HepG2 (cell line): ENCODE measurements around the gene PPP1R13B. TPM values are rescaled to one million over a fixed set of nuclear protein-coding genes. Genes with fewer than 3 reads are reported as not detected.
A peak's percentile ranks its signal among the peaks of the same experiment; 100 is the strongest.

Experiments
- DNMT1 ChIP-seq: sonication (generic); formaldehyde crosslinking; IDR thresholded peaks from 2 replicates; pipeline ENCODE4 v1.5.1; 2020; ENCODE audit warnings: mild to moderate bottlenecking, missing genetic modification reagents
- GABPB1 ChIP-seq: IDR thresholded peaks from 2 replicates; pipeline ENCODE4 v1.6.1; 2016; ENCODE audit warnings: mild to moderate bottlenecking, missing genetic modification reagents, moderate library complexity, missing compliant biosample characterization
- KDM5A ChIP-seq: fragments of 200-600 bp; sonication (generic); IDR thresholded peaks from 2 replicates; pipeline ENCODE4 v1.7.0; 2018; ENCODE audit warnings: antibody characterized with exemption, mild to moderate bottlenecking, low read length, borderline replicate concordance
- SMYD3 ChIP-seq: sonication (generic); formaldehyde crosslinking; IDR thresholded peaks from 2 replicates; pipeline ENCODE4 v1.8.1; 2023; ENCODE audit warnings: mild to moderate bottlenecking, missing genetic modification reagents
- SRY ChIP-seq: sonication (generic); formaldehyde crosslinking; IDR thresholded peaks from 2 replicates; pipeline ENCODE4 v1.8.0; 2022; ENCODE audit warnings: mild to moderate bottlenecking, missing genetic modification reagents
- TCF7L2 ChIP-seq: IDR thresholded peaks from 2 replicates; pipeline ENCODE4 v1.6.1; 2011; ENCODE audit warnings: mild to moderate bottlenecking, low read depth, low read length, moderate library complexity
- TOPORS ChIP-seq: sonication (generic); formaldehyde crosslinking; IDR thresholded peaks from 2 replicates; pipeline ENCODE4 v1.8.0; 2023; ENCODE audit warnings: mild to moderate bottlenecking, missing genetic modification reagents
- ZBTB26 ChIP-seq: IDR thresholded peaks from 2 replicates; pipeline ENCODE4 v1.6.1; 2016; ENCODE audit warnings: missing compliant biosample characterization, missing genetic modification reagents, borderline replicate concordance
- ZBTB7A ChIP-seq: sonication (generic); formaldehyde crosslinking; IDR thresholded peaks from 2 replicates; pipeline ENCODE4 v1.8.0; 2022; ENCODE audit warnings: mild to moderate bottlenecking, missing genetic modification reagents
- ZNF234 ChIP-seq: sonication (generic); formaldehyde crosslinking; conservative IDR thresholded peaks from 2 replicates; pipeline ENCODE4 v1.5.1; 2020; ENCODE audit warnings: mild to moderate bottlenecking, missing genetic modification reagents
- ZNF281 ChIP-seq: sonication (generic); formaldehyde crosslinking; IDR thresholded peaks from 2 replicates; pipeline ENCODE4 v1.4.0; 2020; ENCODE audit warnings: missing genetic modification reagents, borderline replicate concordance
- ZNF557 ChIP-seq: sonication (generic); formaldehyde crosslinking; IDR thresholded peaks from 2 replicates; pipeline ENCODE4 v1.4.0; 2020; ENCODE audit warnings: missing genetic modification reagents
- ZNF713 ChIP-seq: sonication (generic); formaldehyde crosslinking; IDR thresholded peaks from 2 replicates; pipeline ENCODE4 v1.4.0; 2020; ENCODE audit warnings: mild to moderate bottlenecking, missing genetic modification reagents
- polyA plus RNA-seq, 8 experiments: library from polyadenylated mRNA; depleted of rRNA in 3 of 8; stranded (reverse) in 7 of 8; unstranded in 1 of 8; fragments of >200 nt; fragmentation: Illumina TruSeq in 4 of 8; extraction: Trizol in 4 of 8; gene quantifications; 2 replicates each; pipeline versions ENCODE4 v1.2.1 to v1.2.3, GENCODE V29; 2011 to 2016; ENCODE audit warnings: low read depth in 4 of 8, missing spikeins in 1 of 8, mixed read lengths in 1 of 8; ENCODE audit not compliant: insufficient read depth in 1 of 8
- total RNA-seq, 5 experiments: library from RNA; depleted of rRNA; stranded (reverse); fragments of >200 nt; fragmentation: Illumina TruSeq; extraction: Trizol; gene quantifications; 2 replicates each; pipeline ENCODE4 v1.2.3, GENCODE V29; 2016; ENCODE audit warnings: low read depth in 1 of 5
- TF ChIP-seq, protein P1 (sequence below): sonication (generic); formaldehyde crosslinking; IDR thresholded peaks from 2 replicates; pipeline ENCODE4 v1.4.0; 2020; ENCODE audit warnings: missing genetic modification reagents
- TF ChIP-seq, protein P2 (sequence below): sonication (generic); formaldehyde crosslinking; IDR thresholded peaks from 2 replicates; pipeline ENCODE4 v1.9.0; 2021; ENCODE audit warnings: missing genetic modification reagents, mild to moderate bottlenecking, borderline replicate concordance

The PPP1R13B gene
- total and polyA plus RNA-seq, 2 of the 13 experiments (the other 11 are each of a cell fraction or from before 2014, with no cell fraction given) = 4.6 to 9.4 TPM

GRCh38 chr14:103854822-103855733 is 7.7 kb upstream of the PPP1R13B start (continued):
- TF ChIP-seq TOPORS (CRISPR knock-in tag) (0 out of 2 replicates have a peak, but pooled peaks have one; percentile 46), ZNF713 (no peak), SRY (CRISPR knock-in tag) (no peak), ZNF281 (CRISPR knock-in tag) (peak; percentile 93), GABPB1 (CRISPR knock-in tag) (peak; percentile 58), ZNF234 (CRISPR knock-in tag) (no peak), ZBTB7A (CRISPR knock-in tag) (no peak), ZBTB26 (CRISPR knock-in tag) (no peak; the same call in 1 of the 2 replicates), SMYD3 (CRISPR knock-in tag) (no peak), DNMT1 (0 out of 2 replicates have a peak, but pooled peaks have one; percentile 66), TCF7L2 (no peak), ZNF557 (CRISPR knock-in tag) (no peak), KDM5A (no peak)
- TF ChIP-seq, protein P1, sequence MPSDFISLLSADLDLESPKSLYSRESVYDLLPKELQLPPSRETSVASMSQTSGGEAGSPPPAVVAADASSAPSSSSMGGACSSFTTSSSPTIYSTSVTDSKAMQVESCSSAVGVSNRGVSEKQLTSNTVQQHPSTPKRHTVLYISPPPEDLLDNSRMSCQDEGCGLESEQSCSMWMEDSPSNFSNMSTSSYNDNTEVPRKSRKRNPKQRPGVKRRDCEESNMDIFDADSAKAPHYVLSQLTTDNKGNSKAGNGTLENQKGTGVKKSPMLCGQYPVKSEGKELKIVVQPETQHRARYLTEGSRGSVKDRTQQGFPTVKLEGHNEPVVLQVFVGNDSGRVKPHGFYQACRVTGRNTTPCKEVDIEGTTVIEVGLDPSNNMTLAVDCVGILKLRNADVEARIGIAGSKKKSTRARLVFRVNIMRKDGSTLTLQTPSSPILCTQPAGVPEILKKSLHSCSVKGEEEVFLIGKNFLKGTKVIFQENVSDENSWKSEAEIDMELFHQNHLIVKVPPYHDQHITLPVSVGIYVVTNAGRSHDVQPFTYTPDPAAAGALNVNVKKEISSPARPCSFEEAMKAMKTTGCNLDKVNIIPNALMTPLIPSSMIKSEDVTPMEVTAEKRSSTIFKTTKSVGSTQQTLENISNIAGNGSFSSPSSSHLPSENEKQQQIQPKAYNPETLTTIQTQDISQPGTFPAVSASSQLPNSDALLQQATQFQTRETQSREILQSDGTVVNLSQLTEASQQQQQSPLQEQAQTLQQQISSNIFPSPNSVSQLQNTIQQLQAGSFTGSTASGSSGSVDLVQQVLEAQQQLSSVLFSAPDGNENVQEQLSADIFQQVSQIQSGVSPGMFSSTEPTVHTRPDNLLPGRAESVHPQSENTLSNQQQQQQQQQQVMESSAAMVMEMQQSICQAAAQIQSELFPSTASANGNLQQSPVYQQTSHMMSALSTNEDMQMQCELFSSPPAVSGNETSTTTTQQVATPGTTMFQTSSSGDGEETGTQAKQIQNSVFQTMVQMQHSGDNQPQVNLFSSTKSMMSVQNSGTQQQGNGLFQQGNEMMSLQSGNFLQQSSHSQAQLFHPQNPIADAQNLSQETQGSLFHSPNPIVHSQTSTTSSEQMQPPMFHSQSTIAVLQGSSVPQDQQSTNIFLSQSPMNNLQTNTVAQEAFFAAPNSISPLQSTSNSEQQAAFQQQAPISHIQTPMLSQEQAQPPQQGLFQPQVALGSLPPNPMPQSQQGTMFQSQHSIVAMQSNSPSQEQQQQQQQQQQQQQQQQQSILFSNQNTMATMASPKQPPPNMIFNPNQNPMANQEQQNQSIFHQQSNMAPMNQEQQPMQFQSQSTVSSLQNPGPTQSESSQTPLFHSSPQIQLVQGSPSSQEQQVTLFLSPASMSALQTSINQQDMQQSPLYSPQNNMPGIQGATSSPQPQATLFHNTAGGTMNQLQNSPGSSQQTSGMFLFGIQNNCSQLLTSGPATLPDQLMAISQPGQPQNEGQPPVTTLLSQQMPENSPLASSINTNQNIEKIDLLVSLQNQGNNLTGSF = no peak
- TF ChIP-seq, protein P2, sequence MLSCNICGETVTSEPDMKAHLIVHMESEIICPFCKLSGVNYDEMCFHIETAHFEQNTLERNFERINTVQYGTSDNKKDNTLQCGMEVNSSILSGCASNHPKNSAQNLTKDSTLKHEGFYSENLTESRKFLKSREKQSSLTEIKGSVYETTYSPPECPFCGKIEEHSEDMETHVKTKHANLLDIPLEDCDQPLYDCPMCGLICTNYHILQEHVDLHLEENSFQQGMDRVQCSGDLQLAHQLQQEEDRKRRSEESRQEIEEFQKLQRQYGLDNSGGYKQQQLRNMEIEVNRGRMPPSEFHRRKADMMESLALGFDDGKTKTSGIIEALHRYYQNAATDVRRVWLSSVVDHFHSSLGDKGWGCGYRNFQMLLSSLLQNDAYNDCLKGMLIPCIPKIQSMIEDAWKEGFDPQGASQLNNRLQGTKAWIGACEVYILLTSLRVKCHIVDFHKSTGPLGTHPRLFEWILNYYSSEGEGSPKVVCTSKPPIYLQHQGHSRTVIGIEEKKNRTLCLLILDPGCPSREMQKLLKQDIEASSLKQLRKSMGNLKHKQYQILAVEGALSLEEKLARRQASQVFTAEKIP = no peak
